HEK293T (cell line): ENCODE measurements around the gene TMEM204.

Source experiments
- CTCF ChIA-PET: fragments of 350-600 bp; formaldehyde crosslinking; extraction: SDS; loops from one replicate; lab custom pipeline; 2021; ENCODE audit warnings: antibody characterized with exemption, inconsistent platforms; lab: Yijun Ruan, JAX
- POLR2A ChIA-PET: fragments of 350-600 bp; formaldehyde crosslinking; extraction: SDS; loops from one replicate; lab custom pipeline; 2020; ENCODE audit warnings: antibody characterized with exemption, inconsistent platforms; lab: Yijun Ruan, JAX
- DNase-seq: peaks from one replicate; pipeline ENCODE4 v3.0.0; 2012; ENCODE audit warnings: mixed read lengths; ENCODE audit errors: extremely low spot score
- ARNT ChIP-seq: fragments of 450-650 bp; IDR thresholded peaks from 2 replicates; pipeline ENCODE4 v1.6.1; 2017; ENCODE audit warnings: mild to moderate bottlenecking
- BHLHE40 ChIP-seq: fragments of 450-650 bp; IDR thresholded peaks from 2 replicates; pipeline ENCODE4 v1.6.1; 2016; ENCODE audit warnings: mild to moderate bottlenecking, moderate library complexity, borderline replicate concordance
- CTBP1 ChIP-seq: fragments of 450-650 bp; IDR thresholded peaks from 2 replicates; pipeline ENCODE4 v1.6.1; 2016; ENCODE audit warnings: borderline replicate concordance
- ELF4 ChIP-seq: fragments of 450-650 bp; IDR thresholded peaks from 2 replicates; pipeline ENCODE4 v1.6.1; 2017; ENCODE audit warnings: antibody characterized with exemption
- FOXA1 ChIP-seq: fragments of 450-650 bp; IDR thresholded peaks from 2 replicates; pipeline ENCODE4 v1.6.1; 2016; ENCODE audit warnings: mild to moderate bottlenecking
- FOXK2 ChIP-seq: fragments of 450-650 bp; IDR thresholded peaks from 2 replicates; pipeline ENCODE4 v1.6.1; 2016; ENCODE audit warnings: mild to moderate bottlenecking
- FOXM1 ChIP-seq: fragments of 450-650 bp; IDR thresholded peaks from 2 replicates; pipeline ENCODE4 v1.6.1; 2017; ENCODE audit warnings: mild to moderate bottlenecking, borderline replicate concordance
- HDGF ChIP-seq: fragments of 450-650 bp; IDR thresholded peaks from 2 replicates; pipeline ENCODE4 v1.6.1; 2017; ENCODE audit warnings: antibody characterized with exemption, borderline replicate concordance
- L3MBTL2 ChIP-seq: fragments of 450-650 bp; conservative IDR thresholded peaks from 2 replicates; pipeline ENCODE4 v1.6.1; 2016; ENCODE audit warnings: mild to moderate bottlenecking
- LEF1 ChIP-seq: fragments of 450-650 bp; IDR thresholded peaks from 2 replicates; pipeline ENCODE4 v1.6.1; 2017; ENCODE audit warnings: mild to moderate bottlenecking, borderline replicate concordance
- NFRKB ChIP-seq: fragments of 450-650 bp; IDR thresholded peaks from 2 replicates; pipeline ENCODE4 v1.6.1; 2016; ENCODE audit warnings: mild to moderate bottlenecking, moderate library complexity
- SP1 ChIP-seq: fragments of 450-650 bp; IDR thresholded peaks from 2 replicates; pipeline ENCODE4 v1.6.1; 2017
- SUZ12 ChIP-seq: fragments of 450-650 bp; IDR thresholded peaks from 2 replicates; pipeline ENCODE4 v1.6.1; 2016; ENCODE audit warnings: mild to moderate bottlenecking
- TARDBP ChIP-seq: fragments of 450-650 bp; IDR thresholded peaks from 2 replicates; pipeline ENCODE4 v1.6.1; 2016
- ZNF384 ChIP-seq: fragments of 450-650 bp; IDR thresholded peaks from 2 replicates; pipeline ENCODE4 v1.6.1; 2016
- TF ChIP-seq, protein P1 (sequence below): fragments of 450-650 bp; IDR thresholded peaks from 2 replicates; pipeline ENCODE4 v1.6.1; 2016

Gene TMEM204

DNA sequence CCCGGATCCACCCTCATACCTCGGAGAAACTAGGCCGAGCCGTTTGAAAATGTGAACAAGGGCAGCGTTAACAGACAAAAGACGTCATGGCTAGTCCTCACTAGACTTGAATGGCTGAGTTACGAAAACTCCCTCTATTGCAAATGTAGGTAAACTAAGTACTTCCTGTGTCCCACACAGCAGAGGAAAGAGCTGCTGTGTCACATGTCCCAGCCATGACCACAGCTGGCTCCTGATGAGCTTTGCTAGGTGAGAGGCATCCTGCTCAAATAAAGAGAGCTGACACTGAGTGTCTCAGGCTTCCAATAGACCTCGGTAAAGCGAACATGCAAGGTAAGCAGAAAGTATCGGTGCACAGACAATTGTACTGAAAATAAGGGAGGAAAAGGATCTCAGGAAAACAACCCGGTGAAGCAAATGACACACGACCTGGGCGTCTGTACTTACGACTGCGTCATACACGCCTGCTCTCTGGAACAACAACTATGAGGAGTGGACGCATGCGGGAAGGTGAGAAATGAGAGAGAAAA, 26.0 kb downstream of the TMEM204 start:
- TF ChIP-seq NFRKB (no peak), FOXK2 (no peak), HDGF (no peak), ARNT (no peak), SUZ12 (no peak), ELF4 (no peak), SP1 (no peak), FOXA1 (no peak), ZNF384 (no peak), LEF1 (no peak), BHLHE40 (no peak), TARDBP (no peak)
- TF ChIP-seq, protein P1, sequence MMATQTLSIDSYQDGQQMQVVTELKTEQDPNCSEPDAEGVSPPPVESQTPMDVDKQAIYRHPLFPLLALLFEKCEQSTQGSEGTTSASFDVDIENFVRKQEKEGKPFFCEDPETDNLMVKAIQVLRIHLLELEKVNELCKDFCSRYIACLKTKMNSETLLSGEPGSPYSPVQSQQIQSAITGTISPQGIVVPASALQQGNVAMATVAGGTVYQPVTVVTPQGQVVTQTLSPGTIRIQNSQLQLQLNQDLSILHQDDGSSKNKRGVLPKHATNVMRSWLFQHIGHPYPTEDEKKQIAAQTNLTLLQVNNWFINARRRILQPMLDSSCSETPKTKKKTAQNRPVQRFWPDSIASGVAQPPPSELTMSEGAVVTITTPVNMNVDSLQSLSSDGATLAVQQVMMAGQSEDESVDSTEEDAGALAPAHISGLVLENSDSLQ = no peak

DNA sequence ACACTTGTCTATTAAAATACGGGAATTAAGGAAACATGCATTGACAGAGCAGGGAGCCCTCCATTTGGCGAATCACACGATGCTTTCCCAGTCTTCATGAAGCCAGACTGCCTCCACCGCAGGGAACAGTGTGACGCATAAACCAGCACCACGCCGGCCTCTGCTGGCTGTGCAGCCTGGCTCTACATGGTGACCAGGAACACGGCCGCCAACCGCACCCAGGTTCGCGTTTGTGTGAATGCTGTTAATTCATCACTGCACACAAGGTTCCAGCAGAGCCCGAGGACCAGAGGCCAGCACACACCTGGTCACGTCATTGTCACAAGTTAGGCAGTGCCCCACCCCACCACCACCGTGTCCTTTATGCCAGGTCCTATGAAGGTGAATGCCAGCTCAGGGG, 26.7 kb downstream of the TMEM204 start:
- CTCF ChIA-PET = no interaction called here
- DNase-seq = no peak
- POLR2A ChIA-PET = no interaction called here
- TF ChIP-seq LEF1 (no peak), BHLHE40 (no peak), FOXM1 (no peak), FOXA1 (no peak), FOXK2 (no peak), NFRKB (no peak), SP1 (no peak), SUZ12 (no peak), ELF4 (no peak), TARDBP (no peak), ZNF384 (no peak), CTBP1 (no peak), HDGF (no peak)

More for the DNA sequence above, 26.0 kb downstream of the TMEM204 start:
- DNase-seq = no peak
- ChIA-PET POLR2A (no interaction called here), CTCF (no interaction called here)

DNA sequence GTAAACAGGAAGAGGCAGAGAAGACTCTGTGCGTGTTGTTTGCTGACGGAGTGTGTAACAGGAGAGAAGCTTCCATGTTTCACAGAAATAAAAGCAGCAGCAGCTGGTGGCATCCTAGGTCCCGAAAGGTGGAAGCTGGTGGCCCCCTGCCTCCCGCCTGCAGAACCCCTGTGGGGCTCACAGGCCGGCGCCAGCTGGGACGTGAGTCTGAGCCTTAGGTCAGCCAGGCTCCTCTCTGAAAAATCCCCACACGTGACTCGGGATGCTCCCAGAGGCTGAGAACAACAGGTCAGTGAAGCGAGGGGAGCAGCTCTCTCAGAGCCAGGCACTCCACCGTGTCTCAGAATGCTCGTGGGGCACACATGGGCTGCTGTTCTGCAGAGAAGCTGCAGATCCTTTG, 27.4 kb downstream of the TMEM204 start:
- TF ChIP-seq BHLHE40 = no peak
- TF ChIP-seq, protein P1 = no peak
- TF ChIP-seq ZNF384 = no peak
- TF ChIP-seq TARDBP = no peak
- no peak for TF ChIP-seq ARNT
- no peak for TF ChIP-seq SUZ12
- no peak for TF ChIP-seq SP1
- ChIA-PET CTCF (no interaction called here), POLR2A (no interaction called here)
- no peak for DNase-seq

DNA sequence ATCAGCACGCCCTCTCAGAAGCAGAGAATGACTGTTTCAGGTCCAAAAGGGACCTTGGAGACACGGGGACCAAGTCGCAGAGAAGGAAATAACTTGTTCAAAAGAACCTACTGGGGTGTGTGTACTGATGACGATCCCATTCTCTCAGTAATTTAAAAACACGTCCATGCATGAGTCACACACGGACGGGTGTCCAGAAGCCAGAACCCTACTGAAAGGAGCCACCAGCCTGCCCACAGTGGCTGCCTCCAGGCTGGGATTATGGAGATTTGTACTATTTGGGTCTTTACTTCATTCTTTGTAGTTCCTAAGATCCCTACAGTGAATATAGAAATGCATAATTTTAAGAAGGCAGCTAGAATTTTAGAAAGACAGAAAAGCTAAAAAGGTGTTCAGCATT, 27.8 kb downstream of the TMEM204 start:
- POLR2A ChIA-PET = no interaction called here
- DNase-seq = no peak
- TF ChIP-seq FOXM1 = no peak
- TF ChIP-seq SP1 = no peak
- TF ChIP-seq SUZ12 = no peak
- TF ChIP-seq ARNT = no peak
- TF ChIP-seq FOXA1 = no peak
- CTCF ChIA-PET = no interaction called here

DNA sequence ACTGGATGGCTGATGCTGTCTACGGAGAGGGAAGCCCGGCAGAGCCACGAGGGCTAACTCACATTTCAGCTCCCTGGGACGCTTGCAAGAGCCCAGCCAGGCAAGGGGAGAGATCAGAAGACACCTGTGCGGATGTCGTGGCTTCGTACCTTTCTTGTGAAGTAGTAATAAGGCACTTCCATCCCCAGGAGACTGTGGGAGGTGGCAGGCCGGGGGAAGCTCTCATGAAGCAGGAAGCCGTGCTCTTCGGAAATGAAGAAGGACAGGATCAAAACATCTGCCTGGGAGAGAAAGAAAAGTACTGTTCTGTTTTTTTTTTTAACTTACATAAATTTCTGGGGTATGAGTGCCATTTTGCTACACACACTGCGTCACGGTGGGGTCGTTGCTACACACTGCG, 28.4 kb downstream of the TMEM204 start:
- CTCF ChIA-PET = no interaction called here
- no peak for DNase-seq
- TF ChIP-seq HDGF = no peak
- no peak for TF ChIP-seq ZNF384
- TF ChIP-seq TARDBP = no peak
- TF ChIP-seq SP1 = no peak
- no peak for TF ChIP-seq LEF1
- TF ChIP-seq FOXK2 = no peak
- no peak for TF ChIP-seq ARNT
- TF ChIP-seq NFRKB = no peak
- TF ChIP-seq FOXM1 = no peak
- no peak for TF ChIP-seq CTBP1
- no peak for TF ChIP-seq BHLHE40
- TF ChIP-seq SUZ12 = no peak
- POLR2A ChIA-PET = no interaction called here

DNA sequence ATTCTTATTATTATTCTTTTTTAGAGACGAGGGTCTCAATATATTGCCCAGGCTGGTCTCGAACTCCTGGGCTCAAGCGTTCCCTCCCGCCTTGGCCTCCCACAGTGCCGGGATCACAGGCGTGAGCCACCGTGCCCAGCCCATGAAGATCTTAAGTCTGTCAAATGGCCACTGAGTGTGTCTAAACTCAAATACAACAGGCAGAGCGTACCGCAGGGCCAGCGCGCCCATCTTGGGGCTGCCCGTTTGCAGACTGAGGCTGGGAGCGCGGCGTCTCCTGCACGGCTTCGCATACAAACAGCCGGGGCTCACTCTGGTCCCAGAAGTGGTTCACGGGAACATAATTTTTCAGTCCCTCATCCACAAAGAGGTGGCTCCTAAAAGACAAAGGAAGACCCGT, 30.3 kb downstream of the TMEM204 start:
- TF ChIP-seq CTBP1 (no peak), ZNF384 (no peak), L3MBTL2 (no peak), NFRKB (no peak)
- POLR2A ChIA-PET = interaction anchor here (0.7 kb wide), 1 partner anchor 10 kb away, joined by 3 read pairs; no protein-coding TSS in a partner anchor
- DNase-seq = no peak
- CTCF ChIA-PET = no interaction called here

DNA sequence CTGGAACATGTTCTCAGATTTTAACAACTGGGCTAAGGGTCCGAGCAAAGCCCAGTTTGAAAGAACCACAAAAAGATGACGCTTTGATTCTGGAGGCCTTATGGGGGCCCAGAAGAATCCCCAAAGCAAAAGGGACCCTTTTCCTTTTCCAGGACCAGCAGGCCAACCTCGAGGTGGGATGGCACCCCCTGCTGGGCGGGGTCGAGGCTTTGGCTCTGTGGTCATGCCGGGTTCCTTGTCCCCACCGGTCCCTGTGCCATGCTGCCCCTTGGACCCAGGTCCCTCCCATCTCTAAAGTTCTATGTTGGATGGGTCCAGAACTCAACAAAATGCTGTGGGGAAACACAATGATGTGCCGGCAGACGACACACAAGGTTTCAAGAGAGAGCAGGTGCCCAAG, 30.9 kb downstream of the TMEM204 start:
- TF ChIP-seq SP1 = no peak
- DNase-seq = no peak
- ChIA-PET CTCF (no interaction called here), POLR2A (no interaction called here)
